ENCODE results near the gene MS4A1.

DNA sequence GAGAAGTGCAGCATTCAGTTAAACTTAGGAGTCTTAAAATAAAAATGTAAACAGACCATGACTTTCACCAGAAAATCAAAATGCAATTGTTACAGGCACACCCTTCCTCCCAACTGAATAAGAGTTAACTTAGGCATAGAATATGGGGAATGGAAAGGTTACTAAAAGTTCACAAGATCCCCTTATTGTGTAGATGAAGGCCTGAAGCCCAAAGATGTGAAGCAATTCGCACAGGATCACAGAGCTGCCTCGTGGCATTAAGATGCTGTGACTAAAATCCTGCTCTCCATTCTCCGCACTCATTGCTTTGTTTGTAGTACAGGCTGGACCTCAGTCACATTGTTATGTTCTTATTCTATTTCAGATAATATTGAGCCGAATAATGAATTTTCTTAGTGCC lies 22.2 kb upstream of the MS4A1 start:
- TF ChIP-seq, protein P1, sequence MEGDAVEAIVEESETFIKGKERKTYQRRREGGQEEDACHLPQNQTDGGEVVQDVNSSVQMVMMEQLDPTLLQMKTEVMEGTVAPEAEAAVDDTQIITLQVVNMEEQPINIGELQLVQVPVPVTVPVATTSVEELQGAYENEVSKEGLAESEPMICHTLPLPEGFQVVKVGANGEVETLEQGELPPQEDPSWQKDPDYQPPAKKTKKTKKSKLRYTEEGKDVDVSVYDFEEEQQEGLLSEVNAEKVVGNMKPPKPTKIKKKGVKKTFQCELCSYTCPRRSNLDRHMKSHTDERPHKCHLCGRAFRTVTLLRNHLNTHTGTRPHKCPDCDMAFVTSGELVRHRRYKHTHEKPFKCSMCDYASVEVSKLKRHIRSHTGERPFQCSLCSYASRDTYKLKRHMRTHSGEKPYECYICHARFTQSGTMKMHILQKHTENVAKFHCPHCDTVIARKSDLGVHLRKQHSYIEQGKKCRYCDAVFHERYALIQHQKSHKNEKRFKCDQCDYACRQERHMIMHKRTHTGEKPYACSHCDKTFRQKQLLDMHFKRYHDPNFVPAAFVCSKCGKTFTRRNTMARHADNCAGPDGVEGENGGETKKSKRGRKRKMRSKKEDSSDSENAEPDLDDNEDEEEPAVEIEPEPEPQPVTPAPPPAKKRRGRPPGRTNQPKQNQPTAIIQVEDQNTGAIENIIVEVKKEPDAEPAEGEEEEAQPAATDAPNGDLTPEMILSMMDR (IDR thresholded peaks at IDR 0.05) = no peak
- TF ChIP-seq E2F5 (CRISPR knock-in tag; IDR thresholded peaks at IDR 0.05) = no peak
- no peak for TF ChIP-seq MAX (CRISPR knock-in tag; IDR thresholded peaks at IDR 0.05)
- no peak for TF ChIP-seq RELA (CRISPR knock-in tag; IDR thresholded peaks at IDR 0.05; ENCODE audit: borderline replicate concordance)
- TF ChIP-seq, protein P2, sequence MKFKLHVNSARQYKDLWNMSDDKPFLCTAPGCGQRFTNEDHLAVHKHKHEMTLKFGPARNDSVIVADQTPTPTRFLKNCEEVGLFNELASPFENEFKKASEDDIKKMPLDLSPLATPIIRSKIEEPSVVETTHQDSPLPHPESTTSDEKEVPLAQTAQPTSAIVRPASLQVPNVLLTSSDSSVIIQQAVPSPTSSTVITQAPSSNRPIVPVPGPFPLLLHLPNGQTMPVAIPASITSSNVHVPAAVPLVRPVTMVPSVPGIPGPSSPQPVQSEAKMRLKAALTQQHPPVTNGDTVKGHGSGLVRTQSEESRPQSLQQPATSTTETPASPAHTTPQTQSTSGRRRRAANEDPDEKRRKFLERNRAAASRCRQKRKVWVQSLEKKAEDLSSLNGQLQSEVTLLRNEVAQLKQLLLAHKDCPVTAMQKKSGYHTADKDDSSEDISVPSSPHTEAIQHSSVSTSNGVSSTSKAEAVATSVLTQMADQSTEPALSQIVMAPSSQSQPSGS (CRISPR knock-in tag; IDR thresholded peaks at IDR 0.05; ENCODE audit: borderline replicate concordance, low read depth) = no peak
- no peak for TF ChIP-seq HMGXB4 (CRISPR knock-in tag; IDR thresholded peaks at IDR 0.05)
- no peak for TF ChIP-seq NFYB (CRISPR knock-in tag; conservative IDR thresholded peaks at IDR 0.05; ENCODE audit: low read depth)
